ENCODE data around the gene TMA7B.

Gene TMA7B

GRCh38 chr22:39923696-39924095 lies 36.5 kb upstream of the TMA7B start:
- H3K4me3 ChIP-seq (ENCODE audit: low read depth, low read length): no peak overlapping the region
- no peaks in the 10 kb centered on the region for H3K36me3 ChIP-seq (ENCODE audit: insufficient read depth, low read length)
- no peak overlapping the region for H2AFZ ChIP-seq (ENCODE audit: low read length, unreplicated experiment)
- peaks cover 87% of the 10 kb centered on the region for H3K27me3 ChIP-seq (ENCODE audit: insufficient read depth, low read length)
- H3K4me1 ChIP-seq (ENCODE audit: control insufficient read depth, insufficient read depth, low read length, unreplicated experiment): no peaks in the 10 kb centered on the region
- H3K27ac ChIP-seq (ENCODE audit: low read depth, low read length): no peak overlapping the region
- H3K79me2 ChIP-seq (ENCODE audit: control insufficient read depth, insufficient read depth, low read length, unreplicated experiment): no peaks in the 10 kb centered on the region

GRCh38 chr22:39924286-39924685 lies 35.9 kb upstream of the TMA7B start:
- Histone ChIP-seq H2AFZ (ENCODE audit: low read length, unreplicated experiment) (no peak overlapping the region), H3K27ac (ENCODE audit: low read depth, low read length) (no peak overlapping the region), H3K36me3 (ENCODE audit: insufficient read depth, low read length) (no peaks in the 10 kb centered on the region), H3K4me3 (ENCODE audit: low read depth, low read length) (no peak overlapping the region), H3K79me2 (ENCODE audit: control insufficient read depth, insufficient read depth, low read length, unreplicated experiment) (no peaks in the 10 kb centered on the region), H3K4me1 (ENCODE audit: control insufficient read depth, insufficient read depth, low read length, unreplicated experiment) (no peaks in the 10 kb centered on the region), H3K27me3 (ENCODE audit: insufficient read depth, low read length) (peaks cover 88% of the 10 kb centered on the region)

- H3K79me2 ChIP-seq (ENCODE audit: control insufficient read depth, insufficient read depth, low read length, unreplicated experiment): no peaks in the 10 kb centered on the region
- H3K4me3 ChIP-seq (ENCODE audit: low read depth, low read length): no peak overlapping the region
- H3K27me3 ChIP-seq (ENCODE audit: insufficient read depth, low read length): peaks cover 88% of the 10 kb centered on the region
- H3K36me3 ChIP-seq (ENCODE audit: insufficient read depth, low read length): no peaks in the 10 kb centered on the region
- H3K27ac ChIP-seq (ENCODE audit: low read depth, low read length): no peak overlapping the region
- no peak overlapping the region for H2AFZ ChIP-seq (ENCODE audit: low read length, unreplicated experiment)
- H3K4me1 ChIP-seq (ENCODE audit: control insufficient read depth, insufficient read depth, low read length, unreplicated experiment): no peaks in the 10 kb centered on the region
Observed at GRCh38 chr22:39925273-39925672, 34.9 kb upstream of the TMA7B start.

GRCh38 chr22:39925909-39926679 lies 34.1 kb upstream of the TMA7B start:
- no peak overlapping the region for H3K27ac ChIP-seq (ENCODE audit: low read depth, low read length)
- peaks cover 89% of the 10 kb centered on the region for H3K27me3 ChIP-seq (ENCODE audit: insufficient read depth, low read length)
- no peaks in the 10 kb centered on the region for H3K4me1 ChIP-seq (ENCODE audit: control insufficient read depth, insufficient read depth, low read length, unreplicated experiment)
- no peaks in the 10 kb centered on the region for H3K79me2 ChIP-seq (ENCODE audit: control insufficient read depth, insufficient read depth, low read length, unreplicated experiment)
- H3K36me3 ChIP-seq (ENCODE audit: insufficient read depth, low read length): no peaks in the 10 kb centered on the region
- H3K4me3 ChIP-seq (ENCODE audit: low read depth, low read length): no peak overlapping the region
- no peak overlapping the region for H2AFZ ChIP-seq (ENCODE audit: low read length, unreplicated experiment)

GRCh38 chr22:39926753-39927152 lies 33.4 kb upstream of the TMA7B start:
- Histone ChIP-seq H3K4me1 (ENCODE audit: control insufficient read depth, insufficient read depth, low read length, unreplicated experiment) (no peaks in the 10 kb centered on the region), H3K27ac (ENCODE audit: low read depth, low read length) (no peak overlapping the region), H2AFZ (ENCODE audit: low read length, unreplicated experiment) (no peak overlapping the region), H3K36me3 (ENCODE audit: insufficient read depth, low read length) (no peaks in the 10 kb centered on the region), H3K27me3 (ENCODE audit: insufficient read depth, low read length) (peaks cover 90% of the 10 kb centered on the region), H3K4me3 (ENCODE audit: low read depth, low read length) (no peak overlapping the region), H3K79me2 (ENCODE audit: control insufficient read depth, insufficient read depth, low read length, unreplicated experiment) (no peaks in the 10 kb centered on the region)

- no peaks in the 10 kb centered on the region for H3K36me3 ChIP-seq (ENCODE audit: insufficient read depth, low read length)
- H3K27me3 ChIP-seq (ENCODE audit: insufficient read depth, low read length): peaks cover 86% of the 10 kb centered on the region
- no peaks in the 10 kb centered on the region for H3K79me2 ChIP-seq (ENCODE audit: control insufficient read depth, insufficient read depth, low read length, unreplicated experiment)
- no peak overlapping the region for H2AFZ ChIP-seq (ENCODE audit: low read length, unreplicated experiment)
- no peak overlapping the region for H3K4me3 ChIP-seq (ENCODE audit: low read depth, low read length)
- no peak overlapping the region for H3K27ac ChIP-seq (ENCODE audit: low read depth, low read length)
- H3K4me1 ChIP-seq (ENCODE audit: control insufficient read depth, insufficient read depth, low read length, unreplicated experiment): no peaks in the 10 kb centered on the region
Observed at GRCh38 chr22:39927544-39927943, 32.7 kb upstream of the TMA7B start.

- Histone ChIP-seq H3K27ac (ENCODE audit: low read depth, low read length) (no peak overlapping the region), H3K27me3 (ENCODE audit: insufficient read depth, low read length) (peaks cover 88% of the 10 kb centered on the region), H3K4me3 (ENCODE audit: low read depth, low read length) (no peak overlapping the region), H3K4me1 (ENCODE audit: control insufficient read depth, insufficient read depth, low read length, unreplicated experiment) (no peaks in the 10 kb centered on the region), H2AFZ (ENCODE audit: low read length, unreplicated experiment) (no peak overlapping the region), H3K36me3 (ENCODE audit: insufficient read depth, low read length) (no peaks in the 10 kb centered on the region), H3K79me2 (ENCODE audit: control insufficient read depth, insufficient read depth, low read length, unreplicated experiment) (no peaks in the 10 kb centered on the region)
Observed at GRCh38 chr22:39928536-39929520, 31.4 kb upstream of the TMA7B start.

- no peak overlapping the region for H3K27ac ChIP-seq (ENCODE audit: low read depth, low read length)
Observed at GRCh38 chr22:39931251-39931650, 28.9 kb upstream of the TMA7B start.

GRCh38 chr22:39932166-39932565 lies 28.0 kb upstream of the TMA7B start:
- H3K36me3 ChIP-seq (ENCODE audit: insufficient read depth, low read length): no peaks in the 10 kb centered on the region
- H3K27ac ChIP-seq (ENCODE audit: low read depth, low read length): no peak overlapping the region
- no peak overlapping the region for H3K4me3 ChIP-seq (ENCODE audit: low read depth, low read length)
- H3K4me1 ChIP-seq (ENCODE audit: control insufficient read depth, insufficient read depth, low read length, unreplicated experiment): no peaks in the 10 kb centered on the region
- H3K27me3 ChIP-seq (ENCODE audit: insufficient read depth, low read length): peaks cover 85% of the 10 kb centered on the region
- H2AFZ ChIP-seq (ENCODE audit: low read length, unreplicated experiment): no peak overlapping the region
- no peaks in the 10 kb centered on the region for H3K79me2 ChIP-seq (ENCODE audit: control insufficient read depth, insufficient read depth, low read length, unreplicated experiment)

More at GRCh38 chr22:39931251-39931650, 28.9 kb upstream of the TMA7B start:
- H3K79me2 ChIP-seq (ENCODE audit: control insufficient read depth, insufficient read depth, low read length, unreplicated experiment): no peaks in the 10 kb centered on the region
- H3K36me3 ChIP-seq (ENCODE audit: insufficient read depth, low read length): no peaks in the 10 kb centered on the region
- peaks cover 88% of the 10 kb centered on the region for H3K27me3 ChIP-seq (ENCODE audit: insufficient read depth, low read length)
- H2AFZ ChIP-seq (ENCODE audit: low read length, unreplicated experiment): no peak overlapping the region
- no peak overlapping the region for H3K4me3 ChIP-seq (ENCODE audit: low read depth, low read length)
- H3K4me1 ChIP-seq (ENCODE audit: control insufficient read depth, insufficient read depth, low read length, unreplicated experiment): no peaks in the 10 kb centered on the region

GRCh38 chr22:39932918-39933649 lies 27.1 kb upstream of the TMA7B start:
- H3K4me3 ChIP-seq (ENCODE audit: low read depth, low read length): no peak overlapping the region
- H3K27me3 ChIP-seq (ENCODE audit: insufficient read depth, low read length): peaks cover 85% of the 10 kb centered on the region
- H3K4me1 ChIP-seq (ENCODE audit: control insufficient read depth, insufficient read depth, low read length, unreplicated experiment): no peaks in the 10 kb centered on the region
- H3K79me2 ChIP-seq (ENCODE audit: control insufficient read depth, insufficient read depth, low read length, unreplicated experiment): no peaks in the 10 kb centered on the region
- H3K27ac ChIP-seq (ENCODE audit: low read depth, low read length): no peak overlapping the region
- H2AFZ ChIP-seq (ENCODE audit: low read length, unreplicated experiment): no peak overlapping the region
- no peaks in the 10 kb centered on the region for H3K36me3 ChIP-seq (ENCODE audit: insufficient read depth, low read length)
